HepG2 (cell line): ENCODE results near the gene TASOR2. TPM values are rescaled to one million over a fixed set of nuclear protein-coding genes. Genes with fewer than 3 reads are reported as not detected.

ENCODE experiments used
- ATF1 ChIP-seq: IDR thresholded peaks from 2 replicates; pipeline ENCODE4 v1.6.1; 2016; ENCODE audit warnings: mild to moderate bottlenecking, control low read depth
- MEF2D ChIP-seq: sonication (generic); formaldehyde crosslinking; IDR thresholded peaks from 2 replicates; pipeline ENCODE4 v1.5.1; 2020; ENCODE audit warnings: mild to moderate bottlenecking, missing genetic modification reagents
- RFXAP ChIP-seq: sonication (generic); formaldehyde crosslinking; IDR thresholded peaks from 2 replicates; pipeline ENCODE4 v1.4.0; 2020; ENCODE audit warnings: missing genetic modification reagents, borderline replicate concordance
- SMARCC2 ChIP-seq: fragments of 450-650 bp; IDR thresholded peaks from 2 replicates; pipeline ENCODE4 v1.6.1; 2017; ENCODE audit warnings: antibody characterized with exemption, mild to moderate bottlenecking
- polyA plus RNA-seq, 8 experiments: library from polyadenylated mRNA; depleted of rRNA in 3 of 8; stranded (reverse) in 7 of 8; unstranded in 1 of 8; fragments of >200 nt; fragmentation: Illumina TruSeq in 4 of 8; extraction: Trizol in 4 of 8; gene quantifications; 2 replicates each; pipeline versions ENCODE4 v1.2.1 to v1.2.3, GENCODE V29; 2011 to 2016; ENCODE audit warnings: low read depth in 4 of 8, missing spikeins in 1 of 8, mixed read lengths in 1 of 8; ENCODE audit not compliant: insufficient read depth in 1 of 8
- total RNA-seq, 5 experiments: library from RNA; depleted of rRNA; stranded (reverse); fragments of >200 nt; fragmentation: Illumina TruSeq; extraction: Trizol; gene quantifications; 2 replicates each; pipeline ENCODE4 v1.2.3, GENCODE V29; 2016; ENCODE audit warnings: low read depth in 1 of 5
- TF ChIP-seq, protein P1 (sequence below): sonication (generic); formaldehyde crosslinking; IDR thresholded peaks from 2 replicates; pipeline ENCODE4 v1.9.0; 2022; ENCODE audit warnings: missing genetic modification reagents, mild to moderate bottlenecking, borderline replicate concordance
- TF ChIP-seq, protein P2 (sequence below): sonication (generic); formaldehyde crosslinking; IDR thresholded peaks from 2 replicates; pipeline ENCODE4 v1.4.0; 2020; ENCODE audit warnings: missing genetic modification reagents, borderline replicate concordance
- TF ChIP-seq, protein P3 (sequence below): IDR thresholded peaks from 2 replicates; pipeline ENCODE4 v1.6.1; 2012; ENCODE audit warnings: low read length, improper control_type of control experiment
- TF ChIP-seq, protein P4 (sequence below): sonication (generic); formaldehyde crosslinking; IDR thresholded peaks from 2 replicates; pipeline ENCODE4 v1.5.0; 2020; ENCODE audit warnings: missing genetic modification reagents
- TF ChIP-seq, protein P5 (sequence below): sonication (generic); formaldehyde crosslinking; IDR thresholded peaks from 2 replicates; pipeline ENCODE4 v1.8.0; 2022; ENCODE audit warnings: mild to moderate bottlenecking, missing genetic modification reagents, borderline replicate concordance
- TF ChIP-seq, protein P6 (sequence below): sonication (generic); formaldehyde crosslinking; IDR thresholded peaks from 2 replicates; pipeline ENCODE4 v1.4.0; 2020; ENCODE audit warnings: missing genetic modification reagents

TASOR2 gene
- total and polyA plus RNA-seq, 2 of the 13 experiments (the other 11 are each of a cell fraction or from before 2014, with no cell fraction given) = 24.2 to 55.3 TPM

DNA sequence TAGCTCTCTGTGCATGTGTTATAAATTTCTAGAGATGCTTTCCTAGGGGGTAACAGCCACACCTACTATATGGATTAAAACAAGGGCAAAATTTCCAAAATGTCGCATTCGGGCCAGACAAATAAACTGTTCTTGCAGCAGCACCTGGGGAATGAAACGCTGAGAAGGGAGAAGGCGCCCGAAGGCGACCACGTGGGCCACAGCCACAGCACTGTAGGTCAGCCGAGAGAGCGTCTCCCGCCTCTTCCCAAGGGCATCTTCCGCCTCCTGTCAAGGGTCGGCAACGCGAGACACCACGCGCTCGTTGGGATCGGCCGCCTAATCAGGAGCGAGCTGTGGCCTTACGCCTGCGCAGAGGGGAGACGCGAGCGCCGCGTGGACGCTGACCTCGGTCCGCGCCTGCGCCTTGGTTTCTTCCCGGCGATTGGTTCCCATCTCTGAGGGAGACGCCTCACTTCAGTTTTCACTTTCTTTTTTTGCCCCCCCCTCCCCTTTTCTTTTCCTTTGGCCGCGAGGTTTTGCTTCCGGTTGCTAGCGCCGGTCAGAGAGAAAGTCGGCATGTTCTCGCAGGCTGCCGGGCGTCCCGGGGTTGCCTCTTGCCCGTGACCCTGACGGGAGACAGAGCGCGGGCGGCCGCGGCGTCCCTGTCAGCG lies at the start of gene TASOR2 (continued):
- TF ChIP-seq, protein P1, sequence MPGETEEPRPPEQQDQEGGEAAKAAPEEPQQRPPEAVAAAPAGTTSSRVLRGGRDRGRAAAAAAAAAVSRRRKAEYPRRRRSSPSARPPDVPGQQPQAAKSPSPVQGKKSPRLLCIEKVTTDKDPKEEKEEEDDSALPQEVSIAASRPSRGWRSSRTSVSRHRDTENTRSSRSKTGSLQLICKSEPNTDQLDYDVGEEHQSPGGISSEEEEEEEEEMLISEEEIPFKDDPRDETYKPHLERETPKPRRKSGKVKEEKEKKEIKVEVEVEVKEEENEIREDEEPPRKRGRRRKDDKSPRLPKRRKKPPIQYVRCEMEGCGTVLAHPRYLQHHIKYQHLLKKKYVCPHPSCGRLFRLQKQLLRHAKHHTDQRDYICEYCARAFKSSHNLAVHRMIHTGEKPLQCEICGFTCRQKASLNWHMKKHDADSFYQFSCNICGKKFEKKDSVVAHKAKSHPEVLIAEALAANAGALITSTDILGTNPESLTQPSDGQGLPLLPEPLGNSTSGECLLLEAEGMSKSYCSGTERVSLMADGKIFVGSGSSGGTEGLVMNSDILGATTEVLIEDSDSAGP (CRISPR knock-in tag) = peak; percentile 81
- TF ChIP-seq, protein P2, sequence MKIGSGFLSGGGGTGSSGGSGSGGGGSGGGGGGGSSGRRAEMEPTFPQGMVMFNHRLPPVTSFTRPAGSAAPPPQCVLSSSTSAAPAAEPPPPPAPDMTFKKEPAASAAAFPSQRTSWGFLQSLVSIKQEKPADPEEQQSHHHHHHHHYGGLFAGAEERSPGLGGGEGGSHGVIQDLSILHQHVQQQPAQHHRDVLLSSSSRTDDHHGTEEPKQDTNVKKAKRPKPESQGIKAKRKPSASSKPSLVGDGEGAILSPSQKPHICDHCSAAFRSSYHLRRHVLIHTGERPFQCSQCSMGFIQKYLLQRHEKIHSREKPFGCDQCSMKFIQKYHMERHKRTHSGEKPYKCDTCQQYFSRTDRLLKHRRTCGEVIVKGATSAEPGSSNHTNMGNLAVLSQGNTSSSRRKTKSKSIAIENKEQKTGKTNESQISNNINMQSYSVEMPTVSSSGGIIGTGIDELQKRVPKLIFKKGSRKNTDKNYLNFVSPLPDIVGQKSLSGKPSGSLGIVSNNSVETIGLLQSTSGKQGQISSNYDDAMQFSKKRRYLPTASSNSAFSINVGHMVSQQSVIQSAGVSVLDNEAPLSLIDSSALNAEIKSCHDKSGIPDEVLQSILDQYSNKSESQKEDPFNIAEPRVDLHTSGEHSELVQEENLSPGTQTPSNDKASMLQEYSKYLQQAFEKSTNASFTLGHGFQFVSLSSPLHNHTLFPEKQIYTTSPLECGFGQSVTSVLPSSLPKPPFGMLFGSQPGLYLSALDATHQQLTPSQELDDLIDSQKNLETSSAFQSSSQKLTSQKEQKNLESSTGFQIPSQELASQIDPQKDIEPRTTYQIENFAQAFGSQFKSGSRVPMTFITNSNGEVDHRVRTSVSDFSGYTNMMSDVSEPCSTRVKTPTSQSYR = peak; percentile 75; the same call in 1 of the 2 replicates
- TF ChIP-seq, protein P3, sequence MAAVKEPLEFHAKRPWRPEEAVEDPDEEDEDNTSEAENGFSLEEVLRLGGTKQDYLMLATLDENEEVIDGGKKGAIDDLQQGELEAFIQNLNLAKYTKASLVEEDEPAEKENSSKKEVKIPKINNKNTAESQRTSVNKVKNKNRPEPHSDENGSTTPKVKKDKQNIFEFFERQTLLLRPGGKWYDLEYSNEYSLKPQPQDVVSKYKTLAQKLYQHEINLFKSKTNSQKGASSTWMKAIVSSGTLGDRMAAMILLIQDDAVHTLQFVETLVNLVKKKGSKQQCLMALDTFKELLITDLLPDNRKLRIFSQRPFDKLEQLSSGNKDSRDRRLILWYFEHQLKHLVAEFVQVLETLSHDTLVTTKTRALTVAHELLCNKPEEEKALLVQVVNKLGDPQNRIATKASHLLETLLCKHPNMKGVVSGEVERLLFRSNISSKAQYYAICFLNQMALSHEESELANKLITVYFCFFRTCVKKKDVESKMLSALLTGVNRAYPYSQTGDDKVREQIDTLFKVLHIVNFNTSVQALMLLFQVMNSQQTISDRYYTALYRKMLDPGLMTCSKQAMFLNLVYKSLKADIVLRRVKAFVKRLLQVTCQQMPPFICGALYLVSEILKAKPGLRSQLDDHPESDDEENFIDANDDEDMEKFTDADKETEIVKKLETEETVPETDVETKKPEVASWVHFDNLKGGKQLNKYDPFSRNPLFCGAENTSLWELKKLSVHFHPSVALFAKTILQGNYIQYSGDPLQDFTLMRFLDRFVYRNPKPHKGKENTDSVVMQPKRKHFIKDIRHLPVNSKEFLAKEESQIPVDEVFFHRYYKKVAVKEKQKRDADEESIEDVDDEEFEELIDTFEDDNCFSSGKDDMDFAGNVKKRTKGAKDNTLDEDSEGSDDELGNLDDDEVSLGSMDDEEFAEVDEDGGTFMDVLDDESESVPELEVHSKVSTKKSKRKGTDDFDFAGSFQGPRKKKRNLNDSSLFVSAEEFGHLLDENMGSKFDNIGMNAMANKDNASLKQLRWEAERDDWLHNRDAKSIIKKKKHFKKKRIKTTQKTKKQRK = no peak
- TF ChIP-seq RFXAP (CRISPR knock-in tag) = peak; percentile 93; the same call in 1 of the 2 replicates
- no peak; the same call in 1 of the 2 replicates for TF ChIP-seq ATF1
- TF ChIP-seq, protein P4, sequence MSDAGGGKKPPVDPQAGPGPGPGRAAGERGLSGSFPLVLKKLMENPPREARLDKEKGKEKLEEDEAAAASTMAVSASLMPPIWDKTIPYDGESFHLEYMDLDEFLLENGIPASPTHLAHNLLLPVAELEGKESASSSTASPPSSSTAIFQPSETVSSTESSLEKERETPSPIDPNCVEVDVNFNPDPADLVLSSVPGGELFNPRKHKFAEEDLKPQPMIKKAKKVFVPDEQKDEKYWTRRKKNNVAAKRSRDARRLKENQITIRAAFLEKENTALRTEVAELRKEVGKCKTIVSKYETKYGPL (CRISPR knock-in tag) = peak; percentile 75; the same call in 1 of the 2 replicates
- TF ChIP-seq, protein P5, sequence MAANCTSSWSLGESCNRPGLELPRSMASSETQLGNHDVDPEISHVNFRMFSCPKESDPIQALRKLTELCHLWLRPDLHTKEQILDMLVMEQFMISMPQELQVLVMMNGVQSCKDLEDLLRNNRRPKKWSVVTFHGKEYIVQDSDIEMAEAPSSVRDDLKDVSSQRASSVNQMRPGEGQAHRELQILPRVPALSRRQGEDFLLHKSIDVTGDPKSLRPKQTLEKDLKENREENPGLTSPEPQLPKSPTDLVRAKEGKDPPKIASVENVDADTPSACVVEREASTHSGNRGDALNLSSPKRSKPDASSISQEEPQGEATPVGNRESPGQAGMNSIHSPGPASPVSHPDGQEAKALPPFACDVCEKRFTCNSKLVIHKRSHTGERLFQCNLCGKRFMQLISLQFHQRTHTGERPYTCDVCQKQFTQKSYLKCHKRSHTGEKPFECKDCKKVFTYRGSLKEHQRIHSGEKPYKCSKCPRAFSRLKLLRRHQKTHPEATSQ (CRISPR knock-in tag) = peak; percentile 95
- peak; percentile 95 for TF ChIP-seq MEF2D
- TF ChIP-seq, protein P6, sequence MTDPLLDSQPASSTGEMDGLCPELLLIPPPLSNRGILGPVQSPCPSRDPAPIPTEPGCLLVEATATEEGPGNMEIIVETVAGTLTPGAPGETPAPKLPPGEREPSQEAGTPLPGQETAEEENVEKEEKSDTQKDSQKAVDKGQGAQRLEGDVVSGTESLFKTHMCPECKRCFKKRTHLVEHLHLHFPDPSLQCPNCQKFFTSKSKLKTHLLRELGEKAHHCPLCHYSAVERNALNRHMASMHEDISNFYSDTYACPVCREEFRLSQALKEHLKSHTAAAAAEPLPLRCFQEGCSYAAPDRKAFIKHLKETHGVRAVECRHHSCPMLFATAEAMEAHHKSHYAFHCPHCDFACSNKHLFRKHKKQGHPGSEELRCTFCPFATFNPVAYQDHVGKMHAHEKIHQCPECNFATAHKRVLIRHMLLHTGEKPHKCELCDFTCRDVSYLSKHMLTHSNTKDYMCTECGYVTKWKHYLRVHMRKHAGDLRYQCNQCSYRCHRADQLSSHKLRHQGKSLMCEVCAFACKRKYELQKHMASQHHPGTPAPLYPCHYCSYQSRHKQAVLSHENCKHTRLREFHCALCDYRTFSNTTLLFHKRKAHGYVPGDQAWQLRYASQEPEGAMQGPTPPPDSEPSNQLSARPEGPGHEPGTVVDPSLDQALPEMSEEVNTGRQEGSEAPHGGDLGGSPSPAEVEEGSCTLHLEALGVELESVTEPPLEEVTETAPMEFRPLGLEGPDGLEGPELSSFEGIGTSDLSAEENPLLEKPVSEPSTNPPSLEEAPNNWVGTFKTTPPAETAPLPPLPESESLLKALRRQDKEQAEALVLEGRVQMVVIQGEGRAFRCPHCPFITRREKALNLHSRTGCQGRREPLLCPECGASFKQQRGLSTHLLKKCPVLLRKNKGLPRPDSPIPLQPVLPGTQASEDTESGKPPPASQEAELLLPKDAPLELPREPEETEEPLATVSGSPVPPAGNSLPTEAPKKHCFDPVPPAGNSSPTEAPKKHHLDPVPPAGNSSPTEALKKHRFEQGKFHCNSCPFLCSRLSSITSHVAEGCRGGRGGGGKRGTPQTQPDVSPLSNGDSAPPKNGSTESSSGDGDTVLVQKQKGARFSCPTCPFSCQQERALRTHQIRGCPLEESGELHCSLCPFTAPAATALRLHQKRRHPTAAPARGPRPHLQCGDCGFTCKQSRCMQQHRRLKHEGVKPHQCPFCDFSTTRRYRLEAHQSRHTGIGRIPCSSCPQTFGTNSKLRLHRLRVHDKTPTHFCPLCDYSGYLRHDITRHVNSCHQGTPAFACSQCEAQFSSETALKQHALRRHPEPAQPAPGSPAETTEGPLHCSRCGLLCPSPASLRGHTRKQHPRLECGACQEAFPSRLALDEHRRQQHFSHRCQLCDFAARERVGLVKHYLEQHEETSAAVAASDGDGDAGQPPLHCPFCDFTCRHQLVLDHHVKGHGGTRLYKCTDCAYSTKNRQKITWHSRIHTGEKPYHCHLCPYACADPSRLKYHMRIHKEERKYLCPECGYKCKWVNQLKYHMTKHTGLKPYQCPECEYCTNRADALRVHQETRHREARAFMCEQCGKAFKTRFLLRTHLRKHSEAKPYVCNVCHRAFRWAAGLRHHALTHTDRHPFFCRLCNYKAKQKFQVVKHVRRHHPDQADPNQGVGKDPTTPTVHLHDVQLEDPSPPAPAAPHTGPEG = peak; percentile 75; the same call in 1 of the 2 replicates
- TF ChIP-seq SMARCC2 = no peak
